B cell (primary cell): ENCODE measurements around the gene RPL29. TPM values are rescaled to one million over a fixed set of nuclear protein-coding genes. Genes with fewer than 3 reads are reported as not detected.

Experiments used
- ATAC-seq: fragments of 200-7000 bp; cut with Tn5 transposase; one replicate; pipeline ENCODE4 v1.10.0; 2021; ENCODE audit warnings: low read depth, mild to moderate bottlenecking, moderate number of reproducible peaks, moderate library complexity
- CTCF ChIA-PET: fragments of 350-600 bp; sonication (Branson Sonifier 250); formaldehyde crosslinking; loops from one replicate; lab custom pipeline; 2021; ENCODE audit warnings: antibody characterized with exemption, inconsistent platforms; lab: Charles Lee
- POLR2A ChIA-PET: fragments of 350-600 bp; sonication (Branson Sonifier 250); formaldehyde crosslinking; loops from one replicate; lab custom pipeline; 2021; ENCODE audit warnings: antibody characterized with exemption; lab: Charles Lee
- DNase-seq: peaks from one replicate; pipeline ENCODE4 v3.0.0; 2013
- H2AFZ ChIP-seq: 2 replicates; pipeline ENCODE4 v1.6.1; 2012; ENCODE audit warnings: mild to moderate bottlenecking, low read depth, low read length; ENCODE audit not compliant: insufficient read depth, poor library complexity, severe bottlenecking
- H3K27ac ChIP-seq, 2 donors: 1 replicate in 1 of 2; 2 replicates in 1 of 2; pipeline ENCODE4 v1.5.1; 2012 to 2013; ENCODE audit warnings: low read length in 2 of 2, mild to moderate bottlenecking in 2 of 2, moderate library complexity in 1 of 2
- H3K27me3 ChIP-seq, 4 experiments: fragments of 200-600 bp in 1 of 4; sonication (generic) in 1 of 4; replicated peaks in 1 of 4; 1 replicate in 2 of 4; 2 replicates in 2 of 4; pipeline versions ENCODE4 v1.6.1 to v1.7.0; 2013 to 2016; ENCODE audit warnings: low read length in 3 of 4, mild to moderate bottlenecking in 2 of 4, mixed read lengths in 1 of 4, moderate library complexity in 1 of 4; ENCODE audit not compliant: insufficient read depth in 4 of 4, control insufficient read depth in 3 of 4; ENCODE audit errors: control extremely low read depth in 1 of 4
- H3K36me3 ChIP-seq, 2 experiments: replicated peaks in 1 of 2; 1 replicate in 1 of 2; 2 replicates in 1 of 2; pipeline versions ENCODE4 v1.6.1 to v1.7.1; 2013; ENCODE audit warnings: low read length in 1 of 2; ENCODE audit not compliant: insufficient read depth in 2 of 2, control insufficient read depth in 1 of 2; ENCODE audit errors: control extremely low read depth in 1 of 2, extremely low read depth in 1 of 2
- H3K4me1 ChIP-seq, 2 donors: fragments of 200-600 bp in 1 of 2; sonication (generic) in 1 of 2; 1 replicate in 1 of 2; 2 replicates in 1 of 2; pipeline versions ENCODE4 v1.5.1 to v1.6.1; 2013 to 2017; ENCODE audit warnings: low read length in 2 of 2; ENCODE audit not compliant: control insufficient read depth in 2 of 2, insufficient read depth in 2 of 2
- H3K4me2 ChIP-seq: replicated peaks from 2 replicates; pipeline ENCODE3; 2012; ENCODE audit warnings: mild to moderate bottlenecking, low read depth, low read length; ENCODE audit not compliant: poor library complexity, severe bottlenecking
- H3K4me3 ChIP-seq, 5 experiments: fragments of 200-600 bp in 1 of 5; sonication (generic) in 1 of 5; 1 replicate in 3 of 5; 2 replicates in 2 of 5; pipeline versions ENCODE4 v1.5.1 to v1.7.0; 2011 to 2016; ENCODE audit warnings: low read length in 4 of 5, mild to moderate bottlenecking in 4 of 5, low read depth in 2 of 5, control low read depth in 1 of 5, moderate library complexity in 1 of 5; ENCODE audit not compliant: insufficient read depth in 1 of 5; ENCODE audit errors: control extremely low read depth in 1 of 5, extremely low read depth in 1 of 5
- H3K79me2 ChIP-seq: fragments of 200-600 bp; sonication (generic); one replicate; pipeline ENCODE4 v1.6.0; 2016; ENCODE audit warnings: low read length; ENCODE audit not compliant: control insufficient read depth, insufficient read depth
- H3K9ac ChIP-seq: fragments of 200-600 bp; sonication (generic); 2 replicates; pipeline ENCODE4 v1.6.1; 2017; ENCODE audit warnings: mild to moderate bottlenecking, low read length, moderate library complexity
- H3K9me3 ChIP-seq, 3 donors: one replicate each; pipeline versions ENCODE4 v1.6.1 to v1.7.1; 2013; ENCODE audit warnings: low read length in 2 of 3; ENCODE audit not compliant: control insufficient read depth in 2 of 3, insufficient read depth in 1 of 3; ENCODE audit errors: control extremely low read depth in 1 of 3
- H4K20me1 ChIP-seq: 2 replicates; pipeline ENCODE4 v1.6.0; 2012; ENCODE audit warnings: mild to moderate bottlenecking, low read length; ENCODE audit not compliant: insufficient read depth, control insufficient read depth, poor library complexity, severe bottlenecking
- H3K27ac Mint-ChIP-seq: one replicate; pipeline ENCODE4 v1.8.0; 2021; ENCODE audit warnings: mixed read lengths
- H3K27me3 Mint-ChIP-seq: one replicate; pipeline ENCODE4 v1.8.0; 2021; ENCODE audit warnings: mixed read lengths
- H3K4me1 Mint-ChIP-seq: one replicate; pipeline ENCODE4 v1.8.0; 2021; ENCODE audit warnings: mixed read lengths
- H3K4me3 Mint-ChIP-seq: one replicate; pipeline ENCODE4 v1.8.0; 2021; ENCODE audit warnings: mixed read lengths
- H3K9me3 Mint-ChIP-seq: one replicate; pipeline ENCODE4 v1.8.0; 2022; ENCODE audit warnings: mixed read lengths; ENCODE audit not compliant: insufficient read depth
- EZH2 ChIP-seq: IDR thresholded peaks from 2 replicates; pipeline ENCODE4 v1.6.1; 2012; ENCODE audit warnings: borderline replicate concordance, low read depth, mild to moderate bottlenecking, moderate library complexity, low read length; ENCODE audit not compliant: insufficient read depth, poor library complexity, severe bottlenecking
- WGBS: methylation state at CpG from one replicate; pipeline ENCODE4 v1.1.5; 2013; ENCODE audit warnings: missing lambda C conversion rate; ENCODE audit not compliant: insufficient coverage; 5-methylcytosine and 5-hydroxymethylcytosine counted together
- intact Hi-C: fragments of 100-400 bp; cut with micrococcal nuclease; formaldehyde crosslinking; loops from one replicate; pipeline ENCODE4 v1.10.0; 2022
- polyA plus RNA-seq: library from polyadenylated mRNA; depleted of rRNA; stranded (reverse); fragments of >200 nt; gene quantifications from 2 replicates; pipeline ENCODE4 v1.2.3, GENCODE V29; 2012
- total RNA-seq, 2 donors: library from RNA; stranded (reverse); fragments of 120-200 nt in 1 of 2; gene quantifications; 1 replicate in 1 of 2; 2 replicates in 1 of 2; pipeline versions ENCODE4 v1.2.3 to v1.2.4, GENCODE V29; 2013 to 2022
- TF ChIP-seq, protein P1 (sequence below): fragments of 200-600 bp; IDR thresholded peaks from one replicate; pipeline ENCODE4 v1.8.0; 2022; ENCODE audit warnings: antibody characterized with exemption, mild to moderate bottlenecking

RPL29 gene
- total and polyA plus RNA-seq, 2 donors (not counting 1 experiment from before 2014, with no cell fraction given) = 1,552 to 3,787 TPM

DNA sequence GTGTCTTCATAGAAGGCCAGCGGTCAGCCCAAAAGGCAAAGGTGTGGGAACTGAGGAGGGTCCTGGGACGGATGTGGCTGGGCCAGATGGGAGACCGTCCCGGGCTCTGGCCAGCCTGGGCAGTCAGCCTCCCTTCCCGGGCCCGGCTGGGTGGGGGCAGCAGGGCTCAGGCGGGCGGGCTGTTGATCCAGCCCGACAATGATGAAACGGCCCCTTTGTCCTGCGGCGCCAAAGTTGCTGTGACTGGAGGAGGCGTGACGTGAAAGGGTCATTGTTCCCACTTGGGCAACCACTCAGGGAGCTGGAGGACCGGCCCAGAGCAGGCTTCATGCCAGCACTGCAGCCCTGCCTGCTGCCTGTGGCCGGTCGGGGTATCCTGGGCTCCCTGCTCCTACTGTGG, 44.2 kb upstream of the RPL29 start:
- ChIA-PET POLR2A (no interaction called here), CTCF (interaction anchor here (1.3 kb wide), 1 partner anchor 38 kb away, joined by 3 read pairs; no protein-coding TSS in a partner anchor)
- no peak for DNase-seq
- H3K27me3 ChIP-seq = peaks cover 0 to 5% (median 3%) of the 10 kb centered on the region in 4 experiments
- no peaks in the 10 kb centered on the region for H4K20me1 ChIP-seq
- H3K27me3 Mint-ChIP-seq = peaks cover 3% of the 10 kb centered on the region
- H3K4me1 Mint-ChIP-seq = peaks cover 5% of the 10 kb centered on the region
- ATAC-seq = no peak
- no peak overlapping the region for H3K9ac ChIP-seq
- H3K36me3 ChIP-seq = no peaks in the 10 kb centered on the region
- H3K9me3 ChIP-seq = no peaks in the 10 kb centered on the region
- no peak overlapping the region for H3K4me2 ChIP-seq
- no peak overlapping the region for H3K27ac Mint-ChIP-seq
- TF ChIP-seq, protein P1, sequence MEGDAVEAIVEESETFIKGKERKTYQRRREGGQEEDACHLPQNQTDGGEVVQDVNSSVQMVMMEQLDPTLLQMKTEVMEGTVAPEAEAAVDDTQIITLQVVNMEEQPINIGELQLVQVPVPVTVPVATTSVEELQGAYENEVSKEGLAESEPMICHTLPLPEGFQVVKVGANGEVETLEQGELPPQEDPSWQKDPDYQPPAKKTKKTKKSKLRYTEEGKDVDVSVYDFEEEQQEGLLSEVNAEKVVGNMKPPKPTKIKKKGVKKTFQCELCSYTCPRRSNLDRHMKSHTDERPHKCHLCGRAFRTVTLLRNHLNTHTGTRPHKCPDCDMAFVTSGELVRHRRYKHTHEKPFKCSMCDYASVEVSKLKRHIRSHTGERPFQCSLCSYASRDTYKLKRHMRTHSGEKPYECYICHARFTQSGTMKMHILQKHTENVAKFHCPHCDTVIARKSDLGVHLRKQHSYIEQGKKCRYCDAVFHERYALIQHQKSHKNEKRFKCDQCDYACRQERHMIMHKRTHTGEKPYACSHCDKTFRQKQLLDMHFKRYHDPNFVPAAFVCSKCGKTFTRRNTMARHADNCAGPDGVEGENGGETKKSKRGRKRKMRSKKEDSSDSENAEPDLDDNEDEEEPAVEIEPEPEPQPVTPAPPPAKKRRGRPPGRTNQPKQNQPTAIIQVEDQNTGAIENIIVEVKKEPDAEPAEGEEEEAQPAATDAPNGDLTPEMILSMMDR = no peak
- TF ChIP-seq EZH2 = no peak
- peaks cover 0 to 10% of the 10 kb centered on the region in 2 donors for H3K4me1 ChIP-seq
- no peak overlapping the region for H3K27ac ChIP-seq
- H3K4me3 ChIP-seq = no peak overlapping the region
- no peaks in the 10 kb centered on the region for H3K9me3 Mint-ChIP-seq
- no peaks in the 10 kb centered on the region for H3K79me2 ChIP-seq
- intact Hi-C loops = no loop called here
- no peak overlapping the region for H3K4me3 Mint-ChIP-seq
- WGBS = 94% methylated on average over 17 of the region's 17 CpGs
- no peak overlapping the region for H2AFZ ChIP-seq

- no peak overlapping the region for H3K4me3 ChIP-seq
- H3K27me3 ChIP-seq = peaks cover 0 to 5% (median 3%) of the 10 kb centered on the region in 4 experiments
- no peak overlapping the region for H3K9ac ChIP-seq
- ATAC-seq (no peak), DNase-seq (no peak)
- no peak overlapping the region for H3K4me2 ChIP-seq
- no peak overlapping the region for H3K27ac ChIP-seq
- H3K79me2 ChIP-seq = no peaks in the 10 kb centered on the region
- CTCF ChIA-PET = interaction anchor here (1.3 kb wide), 1 partner anchor 38 kb away, joined by 3 read pairs; no protein-coding TSS in a partner anchor
- H3K36me3 ChIP-seq = no peaks in the 10 kb centered on the region
- H2AFZ ChIP-seq = no peak overlapping the region
- Mint-ChIP-seq H3K27ac (no peak overlapping the region), H3K4me1 (peaks cover 5% of the 10 kb centered on the region), H3K9me3 (no peaks in the 10 kb centered on the region), H3K4me3 (no peak overlapping the region), H3K27me3 (peaks cover 3% of the 10 kb centered on the region)
- POLR2A ChIA-PET = no interaction called here
- TF ChIP-seq, protein P1 = no peak
- no peak for TF ChIP-seq EZH2
- H3K4me1 ChIP-seq = peaks cover 0 to 10% of the 10 kb centered on the region in 2 donors
- no peaks in the 10 kb centered on the region for H4K20me1 ChIP-seq
- intact Hi-C loops = no loop called here
- no peaks in the 10 kb centered on the region for H3K9me3 ChIP-seq
- WGBS = 87% methylated on average over 3 of the region's 4 CpGs
These were observed 43.7 kb upstream of the RPL29 start for GRCh38 chr3:52039426-52039825.
